Body of pancreas (tissue), 4 donors: ENCODE results near the gene AURKAIP1.

Experiments used
- POLR2A ChIP-seq, 3 donors: fragments of 450-650 bp; IDR thresholded peaks; one replicate each; pipeline ENCODE4 v1.6.1; 2016; ENCODE audit warnings: antibody characterized with exemption in 3 of 3, mild to moderate bottlenecking in 2 of 3
- TF ChIP-seq, protein P1 (sequence below), 7 experiments: fragments of 450-650 bp in 4 of 7; fragments of 200-600 bp in 3 of 7; sonication (generic) in 3 of 7; IDR thresholded peaks; one replicate each; pipeline ENCODE4 v1.5.1; 2016 to 2019; ENCODE audit warnings: antibody characterized with exemption in 7 of 7

DNA sequence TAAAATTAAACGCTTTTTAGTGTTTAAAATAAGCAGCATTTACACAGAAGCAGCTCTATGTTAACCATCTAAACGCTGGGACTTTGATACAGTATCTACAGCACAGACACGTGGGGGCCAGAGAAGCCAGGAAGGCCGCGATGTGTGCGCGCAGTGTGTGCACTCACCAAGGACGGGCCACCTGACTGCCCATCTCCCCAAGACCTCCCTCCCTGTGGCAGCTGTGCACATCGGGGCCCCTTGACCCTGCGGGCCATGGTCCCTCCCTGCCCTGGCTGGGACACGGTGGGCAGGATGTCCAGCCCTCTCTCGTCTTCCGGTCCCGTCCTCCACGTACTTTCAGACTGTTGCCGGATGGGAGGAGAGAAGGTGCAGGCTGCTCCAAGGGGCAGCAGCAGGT is 39.7 kb downstream of the AURKAIP1 start:
- TF ChIP-seq, protein P1, sequence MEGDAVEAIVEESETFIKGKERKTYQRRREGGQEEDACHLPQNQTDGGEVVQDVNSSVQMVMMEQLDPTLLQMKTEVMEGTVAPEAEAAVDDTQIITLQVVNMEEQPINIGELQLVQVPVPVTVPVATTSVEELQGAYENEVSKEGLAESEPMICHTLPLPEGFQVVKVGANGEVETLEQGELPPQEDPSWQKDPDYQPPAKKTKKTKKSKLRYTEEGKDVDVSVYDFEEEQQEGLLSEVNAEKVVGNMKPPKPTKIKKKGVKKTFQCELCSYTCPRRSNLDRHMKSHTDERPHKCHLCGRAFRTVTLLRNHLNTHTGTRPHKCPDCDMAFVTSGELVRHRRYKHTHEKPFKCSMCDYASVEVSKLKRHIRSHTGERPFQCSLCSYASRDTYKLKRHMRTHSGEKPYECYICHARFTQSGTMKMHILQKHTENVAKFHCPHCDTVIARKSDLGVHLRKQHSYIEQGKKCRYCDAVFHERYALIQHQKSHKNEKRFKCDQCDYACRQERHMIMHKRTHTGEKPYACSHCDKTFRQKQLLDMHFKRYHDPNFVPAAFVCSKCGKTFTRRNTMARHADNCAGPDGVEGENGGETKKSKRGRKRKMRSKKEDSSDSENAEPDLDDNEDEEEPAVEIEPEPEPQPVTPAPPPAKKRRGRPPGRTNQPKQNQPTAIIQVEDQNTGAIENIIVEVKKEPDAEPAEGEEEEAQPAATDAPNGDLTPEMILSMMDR (IDR thresholded peaks at IDR 0.05), result no peak
- no peak for TF ChIP-seq POLR2A (IDR thresholded peaks at IDR 0.05)
